Coronary artery (tissue), 2 donors: ENCODE measurements around the gene UMAD1.

Experiments used
- DNase-seq: peaks from one replicate; pipeline ENCODE4 v3.0.0-alpha.2; 2017; ENCODE audit warnings: low spot score
- H3K27ac ChIP-seq, 2 donors: fragments of 200-600 bp; sonication (generic); one replicate each; pipeline ENCODE4 v1.5.1; 2016 to 2019
- H3K4me3 ChIP-seq: fragments of 200-600 bp; sonication (generic); 2 replicates; pipeline ENCODE4 v1.5.1; 2016; ENCODE audit warnings: mild to moderate bottlenecking, moderate library complexity
- TF ChIP-seq, protein P1 (sequence below): fragments of 200-600 bp; sonication (generic); IDR thresholded peaks from one replicate; pipeline ENCODE4 v1.5.1; 2019; ENCODE audit warnings: antibody characterized with exemption

The UMAD1 gene

DNA sequence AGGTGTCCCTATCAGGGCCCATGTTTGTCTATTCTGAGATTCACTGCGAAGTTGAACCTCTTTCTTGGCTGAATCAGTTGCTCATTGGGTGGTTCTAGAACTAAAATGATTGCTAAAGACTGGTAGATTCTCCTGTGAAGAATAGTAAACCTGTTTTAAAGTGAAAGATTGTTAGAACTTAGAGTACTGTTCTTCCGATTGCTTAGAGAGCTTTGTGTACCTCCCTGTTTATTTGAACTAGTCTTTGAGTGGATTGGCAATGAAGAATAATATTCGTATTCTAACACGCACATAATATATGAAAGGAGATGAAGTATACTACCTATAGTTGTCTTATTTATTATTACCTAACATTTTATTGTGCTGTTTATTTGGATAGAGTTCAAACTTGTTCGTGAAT, 202.7 kb downstream of the UMAD1 start:
- DNase-seq = no peak
- no peak overlapping the region for H3K27ac ChIP-seq
- no peak overlapping the region for H3K4me3 ChIP-seq
- TF ChIP-seq, protein P1, sequence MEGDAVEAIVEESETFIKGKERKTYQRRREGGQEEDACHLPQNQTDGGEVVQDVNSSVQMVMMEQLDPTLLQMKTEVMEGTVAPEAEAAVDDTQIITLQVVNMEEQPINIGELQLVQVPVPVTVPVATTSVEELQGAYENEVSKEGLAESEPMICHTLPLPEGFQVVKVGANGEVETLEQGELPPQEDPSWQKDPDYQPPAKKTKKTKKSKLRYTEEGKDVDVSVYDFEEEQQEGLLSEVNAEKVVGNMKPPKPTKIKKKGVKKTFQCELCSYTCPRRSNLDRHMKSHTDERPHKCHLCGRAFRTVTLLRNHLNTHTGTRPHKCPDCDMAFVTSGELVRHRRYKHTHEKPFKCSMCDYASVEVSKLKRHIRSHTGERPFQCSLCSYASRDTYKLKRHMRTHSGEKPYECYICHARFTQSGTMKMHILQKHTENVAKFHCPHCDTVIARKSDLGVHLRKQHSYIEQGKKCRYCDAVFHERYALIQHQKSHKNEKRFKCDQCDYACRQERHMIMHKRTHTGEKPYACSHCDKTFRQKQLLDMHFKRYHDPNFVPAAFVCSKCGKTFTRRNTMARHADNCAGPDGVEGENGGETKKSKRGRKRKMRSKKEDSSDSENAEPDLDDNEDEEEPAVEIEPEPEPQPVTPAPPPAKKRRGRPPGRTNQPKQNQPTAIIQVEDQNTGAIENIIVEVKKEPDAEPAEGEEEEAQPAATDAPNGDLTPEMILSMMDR = no peak

DNA sequence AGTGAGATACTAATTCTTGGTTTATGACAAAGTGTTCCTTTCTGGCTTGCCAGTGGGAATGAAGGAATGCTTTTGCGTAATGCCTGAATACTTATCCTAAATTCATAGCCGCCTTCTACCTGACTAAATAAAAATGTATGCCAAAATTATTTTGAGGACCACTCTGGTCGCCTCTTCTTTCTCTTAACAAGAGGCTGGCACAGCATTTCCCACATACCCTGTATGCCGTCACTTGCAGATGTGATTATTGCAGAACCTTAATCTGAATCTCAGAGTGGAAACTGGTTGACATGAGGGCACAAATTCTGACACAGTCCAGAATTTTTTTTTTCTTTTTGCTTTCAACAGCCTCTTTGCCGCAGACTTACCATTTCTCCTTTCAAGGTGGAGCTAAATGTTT, 203.4 kb downstream of the UMAD1 start:
- Histone ChIP-seq H3K4me3 (no peak overlapping the region), H3K27ac (no peak overlapping the region)
- DNase-seq = no peak
- TF ChIP-seq, protein P1 = no peak

- TF ChIP-seq, protein P1 = no peak
- Histone ChIP-seq H3K4me3 (no peak overlapping the region), H3K27ac (no peak overlapping the region)
- no peak for DNase-seq
Observed at GRCh38 chr7:7848246-7848645, 207.7 kb downstream of the UMAD1 start.

- TF ChIP-seq, protein P1 = no peak
- no peak for DNase-seq
- no peak overlapping the region for H3K27ac ChIP-seq
- no peak overlapping the region for H3K4me3 ChIP-seq
Observed at GRCh38 chr7:7848892-7849291, 208.3 kb downstream of the UMAD1 start.

DNA sequence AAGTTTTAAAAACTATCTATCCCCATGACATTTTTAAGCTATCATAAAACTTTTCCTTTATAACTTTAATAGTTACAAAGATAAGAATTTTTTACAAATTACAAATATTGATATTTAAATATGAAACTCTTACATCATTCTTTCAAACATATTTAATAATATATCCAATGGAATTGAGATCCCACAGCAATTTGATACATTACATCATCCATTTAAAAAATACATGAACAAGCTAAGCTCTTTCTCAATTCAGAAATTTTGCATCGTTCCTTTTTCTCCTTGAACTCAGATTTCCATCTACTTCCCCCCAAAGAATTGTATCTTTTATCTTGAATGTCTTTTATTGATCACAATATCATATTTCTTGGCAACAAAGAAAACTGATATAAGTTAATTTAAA, 209.6 kb downstream of the UMAD1 start:
- no peak for DNase-seq
- TF ChIP-seq, protein P1 = no peak
- Histone ChIP-seq H3K27ac (no peak overlapping the region), H3K4me3 (no peak overlapping the region)

DNA sequence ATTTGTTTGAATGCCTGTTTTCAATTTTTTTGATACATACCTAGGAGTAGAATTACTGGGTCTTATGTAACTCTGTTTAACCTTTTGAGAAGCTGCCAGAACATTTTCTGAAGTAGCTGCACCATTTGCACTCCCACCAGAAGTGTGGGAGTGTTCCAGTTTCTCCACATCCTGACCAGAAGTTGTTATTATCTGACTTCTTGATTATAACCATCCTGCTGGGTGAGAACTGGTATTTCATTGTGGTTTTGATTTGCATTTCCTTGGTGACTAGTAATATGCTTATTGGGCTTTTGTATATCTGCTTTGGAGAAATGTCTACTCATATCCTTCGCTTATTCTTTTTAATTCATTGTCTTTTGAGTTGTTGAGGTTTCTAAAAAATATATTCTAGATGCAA, 210.8 kb downstream of the UMAD1 start:
- H3K27ac ChIP-seq = no peak overlapping the region
- DNase-seq = no peak
- no peak overlapping the region for H3K4me3 ChIP-seq
- TF ChIP-seq, protein P1 = no peak

- TF ChIP-seq, protein P1 = no peak
- H3K4me3 ChIP-seq = no peak overlapping the region
Observed at GRCh38 chr7:7851991-7852390, 211.4 kb downstream of the UMAD1 start.

More at GRCh38 chr7:7851991-7852390, 211.4 kb downstream of the UMAD1 start:
- no peak for DNase-seq
- H3K27ac ChIP-seq = no peak overlapping the region
